NCI-H1092 (cell line): ENCODE measurements around the gene PIK3AP1.
"Not testable (repeated sequence)": the region's sequence is repeated elsewhere in the genome, so short reads cannot be mapped to it uniquely, and the experiment has no call there.

ENCODE experiments used
- DNase-seq: peaks from one replicate; lab custom pipeline; 2025; lab: John Stamatoyannopoulos, UW

Gene PIK3AP1

DNA sequence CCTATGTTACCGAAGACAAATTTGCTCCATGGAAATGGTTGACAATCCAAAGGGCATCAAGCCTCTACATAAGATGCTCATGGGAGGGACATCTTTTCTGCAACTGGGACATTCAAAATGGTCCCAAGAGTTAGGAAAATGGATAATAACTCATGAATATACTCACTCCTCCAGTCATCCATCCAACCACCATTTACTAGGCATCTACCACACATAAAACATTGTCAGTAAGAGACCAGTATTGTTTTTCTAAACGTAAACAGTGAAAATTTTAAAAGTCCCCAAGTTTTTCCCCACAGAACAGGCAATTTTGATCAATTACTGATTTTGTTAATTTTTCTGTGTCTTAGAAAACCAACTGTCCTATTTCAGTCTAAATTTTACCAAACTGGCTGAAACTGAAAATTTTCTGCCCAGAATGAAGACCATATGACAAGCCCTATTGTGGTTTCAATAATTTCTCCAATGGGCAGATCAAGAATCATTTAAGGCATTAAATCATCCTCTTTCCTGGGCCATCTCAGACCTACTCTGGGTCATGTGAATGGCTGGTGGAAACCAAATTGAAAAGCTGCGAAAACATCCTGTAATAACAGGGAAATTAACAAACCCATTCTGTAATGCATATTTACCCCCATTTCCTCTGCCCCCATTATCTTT is 24.2 kb downstream of the PIK3AP1 start:
- no peak for DNase-seq

DNA sequence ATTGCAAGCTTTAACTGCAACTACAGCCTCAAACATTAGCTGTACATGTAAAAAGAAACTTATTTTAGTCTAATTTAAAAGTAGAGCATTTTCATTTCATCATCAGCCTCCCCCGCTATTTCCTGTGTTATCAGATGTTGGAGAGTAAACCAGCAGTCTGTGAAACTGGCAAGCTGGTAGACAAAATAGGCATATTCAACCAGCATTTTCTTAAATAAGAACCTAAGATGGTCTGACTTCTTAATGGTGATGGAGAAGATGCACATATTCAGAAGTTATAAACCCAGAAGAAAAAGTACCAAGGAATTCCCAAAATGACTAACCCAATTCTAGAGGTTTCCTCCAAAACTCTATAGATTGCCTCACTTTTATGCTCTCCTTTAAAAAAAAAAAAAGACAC is 24.9 kb downstream of the PIK3AP1 start:
- no peak for DNase-seq

DNA sequence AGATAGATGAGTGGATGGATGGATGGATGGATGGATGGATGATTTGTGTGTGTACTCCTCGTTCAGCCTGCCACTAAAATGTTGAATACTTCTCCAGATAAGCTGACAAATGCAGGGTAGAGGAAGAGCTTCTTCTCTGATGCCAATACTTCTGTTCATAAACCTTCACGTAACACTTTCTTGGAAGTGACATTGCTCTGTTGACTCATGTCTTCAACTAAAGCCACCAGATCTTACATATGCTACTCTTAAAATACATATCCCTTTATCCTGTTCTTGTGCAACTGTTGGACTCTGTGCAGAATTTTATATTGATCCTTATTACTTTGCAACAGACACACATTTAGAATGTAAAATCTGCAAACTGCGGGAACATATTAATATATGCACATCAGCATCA is 26.9 kb downstream of the PIK3AP1 start:
- no peak for DNase-seq

DNA sequence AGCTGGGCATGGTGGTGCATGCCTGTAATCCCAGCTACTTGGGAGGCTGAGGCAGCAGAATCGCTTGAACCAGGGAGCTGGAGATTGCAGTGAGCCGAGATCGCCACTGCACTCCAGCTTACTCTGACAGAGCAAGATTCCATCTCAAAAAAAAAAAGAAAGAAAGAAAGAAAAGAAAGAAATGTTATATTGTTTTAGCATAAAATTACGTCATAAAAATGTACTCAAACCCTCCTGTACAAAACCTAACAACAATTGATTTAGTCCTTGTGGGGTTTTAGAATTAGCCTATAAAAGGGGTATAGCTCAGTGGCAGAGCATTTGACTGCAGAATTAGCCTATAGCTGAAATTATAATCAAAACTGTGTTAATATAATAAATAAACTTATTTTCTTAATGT is 27.9 kb downstream of the PIK3AP1 start:
- no peak for DNase-seq

DNA sequence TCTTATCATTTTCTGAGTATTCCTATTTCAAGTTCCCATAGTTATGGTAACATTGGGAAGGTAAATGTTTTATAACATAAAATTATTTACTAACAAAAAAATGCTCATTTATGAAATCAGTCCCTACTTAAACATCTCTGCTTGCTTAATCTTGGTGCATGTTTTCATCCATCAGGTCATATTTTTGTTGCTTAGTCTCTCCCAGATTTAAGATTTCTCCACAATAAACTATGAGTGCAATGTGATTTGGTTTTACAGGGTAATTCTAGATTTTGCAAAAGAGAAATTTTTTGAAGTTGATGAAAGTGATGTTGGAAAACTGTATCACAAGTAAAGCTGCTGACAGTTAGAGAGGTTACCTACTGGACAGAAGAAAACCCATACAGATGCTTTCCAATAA is 28.6 kb downstream of the PIK3AP1 start:
- no peak for DNase-seq

DNA sequence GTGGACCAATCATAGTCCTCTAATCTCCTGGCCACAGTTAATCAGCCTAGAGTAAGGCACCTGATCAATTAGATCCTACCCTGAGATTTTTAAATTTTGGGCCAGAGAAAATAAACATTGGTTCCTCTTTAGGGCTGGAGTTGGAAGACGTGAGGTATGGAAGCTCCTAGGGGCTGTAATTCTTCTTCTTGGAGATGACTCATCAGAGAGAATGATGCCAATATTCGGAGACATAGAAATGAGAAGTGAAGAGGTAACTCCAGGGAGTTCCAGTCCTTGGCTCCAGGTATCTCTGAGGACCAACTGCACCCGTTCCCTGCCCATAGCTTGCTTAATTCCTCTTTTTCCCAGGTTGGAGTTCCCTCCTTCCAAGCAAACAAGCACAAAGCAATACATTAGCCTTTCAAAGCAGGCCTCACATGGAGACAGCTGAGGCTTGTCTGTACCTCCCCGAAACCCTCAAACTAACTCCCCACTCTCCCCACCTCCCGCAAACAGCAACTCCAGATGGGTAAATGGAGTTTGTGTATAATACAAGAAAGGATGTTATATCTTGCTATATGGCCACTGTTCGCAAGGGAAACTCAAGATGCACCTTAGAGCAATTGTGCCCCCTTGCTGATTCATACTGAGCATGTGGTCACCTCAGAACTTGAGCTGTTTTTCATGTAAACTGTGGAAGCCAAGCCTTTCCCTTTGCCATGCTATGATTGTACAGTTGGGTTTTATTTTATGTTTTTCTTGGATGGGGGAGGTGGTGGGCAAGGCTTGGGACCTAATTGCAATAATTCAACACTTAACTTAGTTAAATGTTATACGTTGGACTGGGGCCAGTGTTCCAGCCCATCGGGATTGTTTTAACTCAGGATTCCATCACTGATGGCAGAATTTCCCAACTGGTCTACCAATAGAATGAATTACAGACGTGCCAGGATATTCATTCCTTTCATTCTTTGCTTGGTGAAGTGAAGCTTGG is 29.3 kb downstream of the PIK3AP1 start:
- DNase-seq: no peak

DNA sequence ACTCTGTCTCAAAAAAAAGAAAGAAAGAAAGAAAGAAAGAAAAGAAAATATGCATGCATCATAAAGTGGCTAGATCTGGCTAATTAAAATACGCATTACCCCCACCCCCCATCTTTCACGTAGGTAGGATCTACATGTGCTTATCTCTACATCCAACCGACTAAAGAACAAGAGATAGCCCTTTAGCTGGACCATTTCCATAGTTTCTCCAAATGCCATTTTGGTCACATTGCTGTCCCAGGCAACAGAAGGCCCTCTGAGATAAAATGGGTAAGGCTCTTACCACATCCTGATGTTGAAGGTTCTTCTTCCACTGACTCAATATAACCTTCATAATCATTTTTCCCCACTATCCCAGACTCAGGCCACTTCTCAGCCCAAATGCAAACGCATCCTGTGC is 31.5 kb downstream of the PIK3AP1 start:
- no peak for DNase-seq

DNA sequence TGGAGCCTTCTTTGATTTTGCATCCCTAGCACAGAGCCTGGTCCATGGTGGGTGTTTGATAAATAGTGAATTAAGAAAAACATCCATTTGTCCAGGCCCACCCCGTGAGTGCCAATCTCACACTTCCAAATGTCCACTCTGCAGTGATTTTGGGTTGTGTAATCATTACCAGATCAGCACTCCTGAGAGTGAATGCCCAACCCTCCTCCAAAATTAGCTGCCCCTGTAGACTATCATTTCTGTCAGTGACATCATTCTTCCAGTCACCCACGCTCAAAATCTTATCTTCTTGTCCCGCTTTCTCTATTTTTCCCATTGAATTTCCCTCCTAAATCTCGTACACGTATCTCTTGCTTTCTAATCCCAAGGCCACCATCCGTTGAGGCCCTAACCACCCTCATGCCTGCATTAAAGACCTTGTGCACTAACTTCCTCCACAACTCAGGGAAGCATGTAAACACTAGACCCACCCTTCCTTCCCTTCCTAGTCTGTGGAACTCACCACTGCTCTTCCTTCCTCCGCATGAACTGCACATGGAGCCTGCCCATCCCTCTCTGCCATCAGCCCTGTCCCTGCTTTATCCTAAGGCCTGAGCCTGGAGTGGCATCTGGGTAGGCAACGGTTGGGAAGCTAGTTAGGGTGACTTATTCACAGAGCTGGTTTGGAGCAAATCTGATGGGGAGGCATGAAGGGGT is 32.8 kb downstream of the PIK3AP1 start:
- DNase-seq: no peak

DNA sequence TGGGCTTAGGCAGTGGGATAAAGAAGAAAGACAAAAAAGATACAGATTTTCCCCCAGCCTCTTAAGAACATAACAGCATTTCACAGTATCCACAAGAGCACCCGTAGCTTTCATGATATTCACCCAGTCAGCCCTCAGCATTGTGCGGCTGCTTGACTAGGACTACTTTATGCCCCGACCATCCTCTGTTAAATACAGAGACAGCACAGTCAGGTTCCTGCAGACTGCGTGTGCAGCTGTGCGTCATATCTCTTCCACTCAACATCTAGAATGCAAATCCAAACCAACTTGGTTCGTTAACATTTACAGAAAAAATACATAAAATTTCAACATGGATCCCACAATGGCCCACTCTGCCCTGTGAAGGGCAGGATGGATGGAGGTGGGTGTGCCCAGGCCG is 33.8 kb downstream of the PIK3AP1 start:
- no peak for DNase-seq

DNA sequence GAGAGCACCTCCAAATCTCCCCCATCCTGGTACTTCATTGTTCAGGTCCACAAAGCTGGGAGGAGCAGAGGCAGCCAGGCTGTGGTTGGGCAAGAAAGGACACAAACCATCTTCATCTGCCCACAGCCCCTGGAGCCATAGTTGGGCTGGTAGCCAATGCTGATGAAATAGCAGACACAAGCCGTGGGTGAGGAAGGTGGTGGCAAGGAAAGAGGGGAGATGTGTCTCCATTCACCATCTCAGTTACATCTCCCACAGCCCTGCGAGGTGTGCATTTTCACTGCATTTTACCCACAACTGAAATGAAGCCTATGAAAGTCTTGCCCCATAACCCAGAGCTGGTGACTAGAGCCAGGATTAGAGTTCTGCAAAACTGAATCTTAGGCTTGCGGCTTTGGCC is 35.0 kb downstream of the PIK3AP1 start:
- no peak for DNase-seq

DNA sequence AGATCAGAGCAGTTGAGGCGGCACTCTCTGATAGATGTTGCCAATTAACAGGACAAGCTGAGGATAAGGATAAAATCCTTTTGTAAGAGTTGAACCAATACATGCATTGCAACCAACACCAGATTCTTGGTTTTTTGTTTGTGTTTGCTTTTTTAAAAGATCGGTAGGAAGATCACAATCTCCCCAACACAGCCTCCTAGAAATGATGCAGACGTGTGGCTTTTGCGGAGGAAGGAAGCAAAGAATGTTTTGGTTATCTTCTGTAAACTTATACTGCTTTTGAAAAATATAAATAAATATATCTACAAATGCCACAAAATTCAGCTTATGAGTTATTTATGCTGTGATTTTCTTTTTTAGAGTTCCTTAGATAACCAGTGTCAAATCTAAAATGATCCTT is 35.5 kb downstream of the PIK3AP1 start:
- no peak for DNase-seq

DNA sequence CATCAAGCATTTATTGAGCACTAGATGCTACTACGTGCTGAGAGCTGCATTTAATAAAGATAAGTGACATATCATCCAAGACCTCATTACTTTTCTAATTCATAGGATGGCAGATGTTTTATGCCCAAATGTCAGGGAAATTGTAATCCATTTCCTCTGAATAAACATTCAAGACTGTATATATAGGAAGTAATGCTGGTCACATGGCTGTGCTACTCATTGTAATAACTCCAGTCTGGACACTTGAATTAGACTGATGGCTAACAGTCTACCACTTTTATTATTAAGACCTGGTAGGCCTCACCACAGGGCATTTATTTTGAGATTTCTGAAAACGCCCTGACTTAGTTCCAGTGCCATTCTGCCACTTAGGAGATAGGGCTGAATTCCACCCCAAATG is 36.6 kb downstream of the PIK3AP1 start:
- no peak for DNase-seq

DNA sequence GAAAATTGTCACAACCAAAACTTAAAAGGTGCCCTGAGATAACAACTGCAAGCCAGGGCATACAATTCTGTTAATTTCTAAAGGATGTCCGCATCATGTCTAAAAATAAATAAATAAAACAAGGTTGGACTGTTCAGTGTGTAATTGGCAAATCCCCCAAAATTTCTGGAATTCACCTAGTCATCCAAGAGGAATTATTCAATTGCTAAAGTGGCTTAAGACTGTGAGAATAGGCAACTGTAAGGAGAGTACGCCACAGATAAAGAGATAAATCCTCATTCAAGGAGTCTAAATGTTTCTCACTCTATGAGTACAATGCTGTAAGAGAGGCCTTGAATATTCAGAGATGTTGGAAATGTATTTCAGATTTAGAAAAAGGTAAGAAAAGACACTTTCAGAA is 37.2 kb downstream of the PIK3AP1 start:
- no peak for DNase-seq

DNA sequence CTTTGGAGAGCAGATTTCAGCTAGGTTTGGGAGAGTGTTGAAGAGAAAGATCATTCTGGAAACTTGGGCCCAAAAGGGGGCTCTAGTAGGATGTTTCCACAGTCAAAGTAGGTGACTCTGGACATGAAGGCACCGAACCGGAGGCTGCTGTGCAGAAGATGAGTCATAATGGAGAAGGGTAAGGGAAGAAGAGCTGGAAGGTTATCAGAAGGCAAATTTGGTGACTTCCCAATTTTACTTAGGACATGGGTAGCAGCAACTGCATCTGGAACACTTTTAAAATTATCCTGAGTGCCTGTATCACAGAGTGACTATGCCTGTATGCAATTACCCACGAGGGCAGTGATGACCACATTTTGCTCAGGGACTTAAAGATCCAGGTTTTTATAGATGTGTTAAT is 38.8 kb downstream of the PIK3AP1 start:
- DNase-seq: no peak

DNA sequence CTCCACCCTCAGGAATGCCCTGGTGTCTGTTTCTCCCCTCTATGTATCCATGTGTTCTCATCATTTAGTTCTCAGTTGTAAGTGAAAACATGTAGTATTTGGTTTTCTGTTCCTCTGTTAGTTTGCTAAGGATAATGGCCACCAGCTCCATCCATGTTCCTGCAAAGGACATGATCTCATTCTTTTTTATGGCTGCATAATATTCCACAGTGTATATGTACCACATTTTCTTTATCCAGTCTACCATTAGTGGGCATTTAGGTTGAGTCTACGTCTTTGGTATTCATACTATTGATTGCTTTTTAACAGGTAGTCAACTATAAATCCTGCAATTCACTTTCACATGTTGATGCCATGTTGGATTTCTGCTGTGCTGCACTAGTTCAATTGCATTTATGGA is 39.9 kb downstream of the PIK3AP1 start:
- not testable (repeated sequence) for DNase-seq

DNA sequence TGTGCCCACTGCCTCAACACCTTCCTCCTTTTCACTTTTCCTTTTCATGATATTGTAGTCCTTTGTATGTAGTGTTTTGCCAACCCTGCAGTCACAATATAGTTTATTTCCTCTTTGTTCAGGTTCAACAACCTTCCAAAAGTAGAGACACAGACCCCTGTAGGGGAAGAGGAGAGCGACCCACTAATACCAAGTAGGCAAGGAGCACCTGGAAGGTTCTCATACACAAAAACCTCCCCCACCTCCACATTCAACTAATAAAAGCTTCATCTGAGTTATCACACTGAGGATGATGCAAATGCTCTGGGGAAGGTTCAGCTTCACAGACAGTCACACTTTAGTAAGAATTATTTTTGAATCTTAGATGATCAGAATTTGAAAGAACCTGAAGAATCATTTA is 41.6 kb downstream of the PIK3AP1 start:
- DNase-seq: no peak

DNA sequence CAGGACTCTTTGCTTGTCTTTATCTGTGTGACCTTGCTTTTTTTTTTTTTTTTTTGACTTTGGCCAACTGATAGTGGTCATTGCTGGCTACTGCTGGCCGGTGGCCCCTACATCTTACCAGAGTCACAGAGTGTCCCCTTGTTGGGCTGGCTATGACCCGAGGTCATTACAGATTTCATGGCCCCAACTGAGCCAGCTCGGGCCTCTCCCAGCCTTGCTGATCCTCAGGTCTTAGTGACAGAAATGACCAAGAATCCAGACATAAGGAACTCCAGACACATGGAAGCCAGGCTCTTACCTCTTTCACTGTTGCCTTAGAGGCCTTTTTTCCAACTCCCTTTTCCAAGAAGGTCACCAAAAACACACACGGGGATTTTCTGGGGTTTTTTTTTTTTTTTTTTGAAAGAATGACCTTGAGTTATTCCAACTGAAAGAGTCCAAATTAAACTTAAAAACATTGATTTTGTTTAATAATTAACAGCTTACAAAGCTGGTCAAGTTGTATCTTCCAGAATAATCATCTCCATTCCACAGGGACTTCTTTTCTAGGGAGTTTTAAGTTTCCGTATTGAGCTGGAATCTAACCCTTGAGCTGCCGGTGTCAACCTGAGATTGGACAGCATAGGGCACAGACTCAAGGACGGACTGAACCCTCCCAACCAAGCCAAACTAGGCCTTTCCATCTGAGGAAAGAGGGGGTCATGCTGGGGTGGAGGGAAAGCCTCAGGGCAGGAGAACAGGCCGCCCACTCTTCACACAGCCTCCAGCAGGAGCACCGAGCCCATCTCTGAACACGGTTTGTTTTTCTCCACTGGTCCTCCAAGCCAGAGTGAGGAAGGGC is 43.8 kb downstream of the PIK3AP1 start:
- no peak for DNase-seq

DNA sequence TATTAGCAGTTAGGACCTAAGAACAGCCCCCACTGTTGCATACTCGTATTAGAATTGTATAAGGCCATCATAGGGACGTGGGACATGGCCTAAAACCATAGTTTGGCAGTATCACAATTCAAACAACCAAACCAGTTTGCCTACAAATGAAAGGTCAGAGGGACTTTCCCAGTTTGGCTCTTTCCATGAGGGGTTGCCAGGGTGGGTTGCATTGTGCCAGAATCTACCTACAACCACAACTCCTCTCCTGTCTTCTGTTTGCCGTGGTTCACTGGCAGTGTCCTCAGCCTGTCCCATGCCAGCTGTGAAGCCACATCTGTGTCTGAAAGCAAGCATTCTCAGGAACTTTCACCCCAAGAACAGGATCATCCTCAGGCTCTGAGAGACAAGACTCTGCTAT is 44.5 kb downstream of the PIK3AP1 start:
- DNase-seq: no peak

DNA sequence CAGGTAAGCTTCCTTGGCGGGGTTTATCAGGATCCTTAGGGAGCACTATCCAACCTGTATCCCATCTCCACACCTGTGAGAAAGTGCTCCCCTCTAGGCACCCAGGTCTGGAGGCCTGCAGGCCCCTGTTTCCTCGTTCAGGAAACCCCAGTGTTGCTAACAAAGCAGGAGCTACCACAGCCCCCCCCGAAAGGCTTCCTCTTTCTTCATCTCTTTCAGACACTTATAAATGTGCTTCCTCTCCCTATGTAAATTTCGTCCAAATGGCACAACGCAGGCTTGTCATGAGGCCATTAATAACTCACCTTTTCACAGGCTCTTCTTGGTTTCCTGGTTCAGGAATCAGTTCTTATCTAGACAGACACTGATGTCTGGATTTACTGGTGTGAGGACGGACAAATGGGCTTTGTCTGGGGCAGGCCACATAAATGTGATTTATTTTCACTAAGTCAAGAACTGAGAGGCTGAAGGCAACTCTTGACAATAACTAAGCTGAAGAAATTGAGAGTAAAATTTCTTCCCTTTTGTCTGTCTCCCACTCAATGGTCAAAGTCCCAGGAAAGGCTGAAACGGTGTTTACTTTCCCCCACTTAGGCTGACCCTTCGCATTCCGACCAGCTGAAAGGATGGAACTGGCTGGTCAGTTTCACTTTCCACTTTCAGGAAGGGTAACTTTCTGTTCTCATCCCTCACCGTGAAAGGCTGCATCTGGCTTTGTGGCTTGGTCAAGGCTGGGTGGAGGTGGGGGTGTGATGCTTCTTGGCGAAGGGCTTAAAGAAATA is 46.8 kb downstream of the PIK3AP1 start:
- DNase-seq: no peak

DNA sequence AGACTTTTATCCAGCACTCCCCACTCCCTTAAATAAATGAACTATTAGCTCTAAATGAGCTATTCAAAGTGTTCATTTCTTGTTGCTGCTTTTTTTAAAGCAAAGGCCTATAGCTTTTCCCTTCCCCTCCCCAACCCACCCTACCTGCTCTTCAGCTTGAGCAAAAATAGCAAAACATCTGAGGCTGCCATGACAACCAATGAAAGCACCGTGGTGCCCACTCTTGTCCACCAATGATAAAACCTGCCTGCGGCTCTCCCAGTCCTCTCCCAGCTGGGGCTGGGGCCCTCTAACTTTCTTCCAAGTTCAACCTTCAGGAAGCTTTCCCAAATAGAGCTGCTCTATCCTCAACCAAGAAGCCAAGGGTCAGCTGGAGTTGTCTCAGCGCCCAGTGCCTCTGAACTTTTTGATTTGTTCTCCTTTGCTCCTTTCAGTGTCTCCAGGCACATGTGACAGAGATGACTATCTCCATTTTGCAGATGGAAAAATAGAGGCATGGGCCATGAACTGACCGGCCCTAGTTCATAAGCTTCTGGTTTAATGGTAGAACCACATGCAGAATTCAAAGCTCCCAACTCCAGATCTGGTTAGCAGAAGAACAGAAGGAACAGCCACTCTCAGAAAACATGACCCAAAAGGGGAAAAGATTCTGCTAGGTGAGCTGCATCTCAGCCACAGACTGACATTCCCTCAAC is 47.7 kb downstream of the PIK3AP1 start:
- DNase-seq: no peak
